Measurements from ENCODE around the gene MPIG6B. TPM values are rescaled to one million over a fixed set of nuclear protein-coding genes. Genes with fewer than 3 reads are reported as not detected.
A peak's percentile ranks its signal among the peaks of the same experiment; 100 is the strongest.

Gene MPIG6B
- polyA plus RNA-seq, 3 donors: 0.09 to 0.75 (median 0.68) TPM

- Histone ChIP-seq H3K4me2 (replicated peaks; ENCODE audit: extremely low read depth, low read length, poor library complexity, severe bottlenecking) (no peak overlapping the region), H3K27me3 (ENCODE audit: control insufficient read depth in 2 of 2, insufficient read depth in 2 of 2, low read length in 2 of 2) (no peaks in the 10 kb centered on the region), H3K9ac (ENCODE audit: insufficient read depth, low read length, poor library complexity, severe bottlenecking) (no peak overlapping the region), H3K27ac (ENCODE audit: low read depth in 1 of 2, low read length in 2 of 2) (no peak overlapping the region), H3K4me3 (replicated peaks in 1 of 3; ENCODE audit: low read depth in 2 of 3, low read length in 3 of 3) (no peak overlapping the region), H2AFZ (ENCODE audit: insufficient read depth, low read depth, low read length, poor library complexity, severe bottlenecking) (peak overlapping the region; percentile 38), H3K36me3 (replicated peaks in 1 of 2; ENCODE audit: control insufficient read depth in 1 of 2, insufficient read depth in 2 of 2, low read length in 2 of 2) (no peaks in the 10 kb centered on the region), H3K4me1 (ENCODE audit: control insufficient read depth in 1 of 2, insufficient read depth in 2 of 2, low read length in 2 of 2) (peaks cover 21 to 27% of the 10 kb centered on the region in 2 donors), H4K20me1 (ENCODE audit: insufficient read depth, low read length) (no peaks in the 10 kb centered on the region), H3K79me2 (ENCODE audit: insufficient read depth, low read length) (no peaks in the 10 kb centered on the region), H3K9me3 (replicated peaks in 1 of 2; ENCODE audit: control insufficient read depth in 1 of 2, insufficient read depth in 1 of 2, low read length in 2 of 2) (no peaks in the 10 kb centered on the region)
- peak overlapping the region in 2 of 7 donors; percentile 56 to 60 for H3K27ac Mint-ChIP-seq
- DNase-seq: peak; percentile 32 to 49 (median 35)
- peak; percentile 26 for TF ChIP-seq CTCF (IDR thresholded peaks at IDR 0.05)
- intact Hi-C loops (cut with micrococcal nuclease): no loop called here
- peaks cover 0 to 2% (median 0%) of the 10 kb centered on the region in 7 donors for H3K9me3 Mint-ChIP-seq
- 63% methylated on average over 8 of the region's 8 CpGs for WGBS (ENCODE audit: insufficient coverage)
- H3K4me3 Mint-ChIP-seq: peak overlapping the region in 1 of 2 donors; percentile 23
- H3K36me3 Mint-ChIP-seq: no peaks in the 10 kb centered on the region
- peaks cover 0 to 9% (median 1%) of the 10 kb centered on the region in 3 donors for H3K27me3 Mint-ChIP-seq (ENCODE audit: low read depth in 3 of 3)
- peaks cover 28% of the 10 kb centered on the region for H3K4me1 Mint-ChIP-seq
Observed at GRCh38 chr6:31712296-31712695, 10.9 kb upstream of the MPIG6B start.

- Histone ChIP-seq H2AFZ (ENCODE audit: insufficient read depth, low read depth, low read length, poor library complexity, severe bottlenecking) (no peak overlapping the region), H3K27ac (ENCODE audit: low read depth in 1 of 2, low read length in 2 of 2) (no peak overlapping the region), H3K9me3 (replicated peaks in 1 of 2; ENCODE audit: control insufficient read depth in 1 of 2, insufficient read depth in 1 of 2, low read length in 2 of 2) (no peaks in the 10 kb centered on the region), H4K20me1 (ENCODE audit: insufficient read depth, low read length) (no peaks in the 10 kb centered on the region), H3K4me3 (replicated peaks in 1 of 3; ENCODE audit: low read depth in 2 of 3, low read length in 3 of 3) (no peak overlapping the region), H3K79me2 (ENCODE audit: insufficient read depth, low read length) (no peaks in the 10 kb centered on the region), H3K4me2 (replicated peaks; ENCODE audit: extremely low read depth, low read length, poor library complexity, severe bottlenecking) (no peak overlapping the region), H3K36me3 (replicated peaks in 1 of 2; ENCODE audit: control insufficient read depth in 1 of 2, insufficient read depth in 2 of 2, low read length in 2 of 2) (no peaks in the 10 kb centered on the region), H3K4me1 (ENCODE audit: control insufficient read depth in 1 of 2, insufficient read depth in 2 of 2, low read length in 2 of 2) (peaks cover 21 to 27% of the 10 kb centered on the region in 2 donors), H3K9ac (ENCODE audit: insufficient read depth, low read length, poor library complexity, severe bottlenecking) (no peak overlapping the region), H3K27me3 (ENCODE audit: control insufficient read depth in 2 of 2, insufficient read depth in 2 of 2, low read length in 2 of 2) (no peaks in the 10 kb centered on the region)
- Mint-ChIP-seq H3K9me3 (peaks cover 0 to 2% (median 0%) of the 10 kb centered on the region in 7 donors), H3K36me3 (no peaks in the 10 kb centered on the region), H3K27me3 (ENCODE audit: low read depth in 3 of 3) (peaks cover 0 to 9% (median 4%) of the 10 kb centered on the region in 3 donors), H3K4me3 (no peak overlapping the region), H3K27ac (peak overlapping the region in 1 of 7 donors; percentile 47), H3K4me1 (peaks cover 28% of the 10 kb centered on the region)
- no CpG with 5 or more reads among the region's 4 CpGs for WGBS (ENCODE audit: insufficient coverage)
- intact Hi-C loops (cut with micrococcal nuclease): no loop called here
- no peak for DNase-seq
- no peak for TF ChIP-seq CTCF (IDR thresholded peaks at IDR 0.05)
Observed at GRCh38 chr6:31713465-31713864, 9.7 kb upstream of the MPIG6B start.
